Erythroblast (primary cell): ENCODE data around the gene RAD51B.

Experiments used
- GATA1 ChIP-seq: IDR thresholded peaks from 2 replicates; pipeline ENCODE4 v1.6.1; 2011; ENCODE audit warnings: low read depth, mild to moderate bottlenecking, control low read depth, low read length, moderate library complexity
- POLR2A ChIP-seq: IDR thresholded peaks from 2 replicates; pipeline ENCODE4 v1.6.1; 2011; ENCODE audit warnings: mild to moderate bottlenecking, low read length

- no peak for TF ChIP-seq POLR2A
- TF ChIP-seq GATA1, result no peak
Observed at GRCh38 chr14:68135028-68135427, 315.4 kb downstream of the RAD51B start.
